WTC11 (cell line): ENCODE data around the gene STX8. TPM values are rescaled to one million over a fixed set of nuclear protein-coding genes. Genes with fewer than 3 reads are reported as not detected.

Experiments used
- ATAC-seq: fragments of 200-7000 bp; cut with Tn5 transposase; 2 replicates; pipeline ENCODE4 v1.10.0; 2021; ENCODE audit warnings: mild to moderate bottlenecking, moderate library complexity
- CTCF ChIA-PET: fragments of 300-600 bp; sonication (Branson Sonifier 250); formaldehyde crosslinking; loops from one replicate; lab custom pipeline; 2021; ENCODE audit warnings: antibody characterized with exemption; lab: Charles Lee
- POLR2A ChIA-PET: fragments of 350-600 bp; sonication (Branson Sonifier 250); formaldehyde crosslinking; loops from one replicate; lab custom pipeline; 2021; ENCODE audit warnings: antibody characterized with exemption; lab: Charles Lee
- DNase-seq: peaks from one replicate; pipeline ENCODE4 v3.0.0; 2021; ENCODE audit warnings: low spot score
- H3K27ac Mint-ChIP-seq: 2 replicates; pipeline ENCODE4 v1.8.0; 2021; ENCODE audit warnings: mixed read lengths
- H3K27me3 Mint-ChIP-seq: 2 replicates; pipeline ENCODE4 v1.8.0; 2021; ENCODE audit warnings: low read depth, mild to moderate bottlenecking, moderate library complexity, mixed read lengths
- H3K36me3 Mint-ChIP-seq: 2 replicates; pipeline ENCODE4 v1.8.0; 2021; ENCODE audit warnings: mixed read lengths
- H3K4me1 Mint-ChIP-seq: 2 replicates; pipeline ENCODE4 v1.8.0; 2022; ENCODE audit warnings: mixed read lengths
- H3K4me3 Mint-ChIP-seq: 2 replicates; pipeline ENCODE4 v1.8.0; 2021; ENCODE audit warnings: mild to moderate bottlenecking, moderate library complexity, mixed read lengths
- H3K9me3 Mint-ChIP-seq: 2 replicates; pipeline ENCODE4 v1.8.0; 2021; ENCODE audit warnings: mixed read lengths
- CBFB ChIP-seq: sonication (generic); formaldehyde crosslinking; IDR thresholded peaks from 2 replicates; pipeline ENCODE4 v1.8.1; 2022; ENCODE audit warnings: mild to moderate bottlenecking, low read depth, missing genetic modification reagents
- FOXK1 ChIP-seq: sonication (generic); formaldehyde crosslinking; IDR thresholded peaks from 2 replicates; pipeline ENCODE4 v1.8.0; 2022; ENCODE audit warnings: mild to moderate bottlenecking, moderate library complexity, missing genetic modification reagents
- IRF2 ChIP-seq: sonication (generic); formaldehyde crosslinking; IDR thresholded peaks from 2 replicates; pipeline ENCODE4 v1.8.0; 2022; ENCODE audit warnings: low read depth, missing genetic modification reagents, borderline replicate concordance
- JUN ChIP-seq: sonication (generic); formaldehyde crosslinking; IDR thresholded peaks from 2 replicates; pipeline ENCODE4 v1.8.0; 2023; ENCODE audit warnings: mild to moderate bottlenecking, missing genetic modification reagents
- NFATC4 ChIP-seq: fragments of 250-450 bp; sonication (Bioruptor Pico); IDR thresholded peaks from 2 replicates; pipeline ENCODE4 v1.9.0; 2021; ENCODE audit warnings: mild to moderate bottlenecking
- NFYB ChIP-seq: sonication (generic); formaldehyde crosslinking; conservative IDR thresholded peaks from 2 replicates; pipeline ENCODE4 v1.8.0; 2022; ENCODE audit warnings: low read depth, missing genetic modification reagents
- NR2C2 ChIP-seq: sonication (generic); formaldehyde crosslinking; IDR thresholded peaks from 2 replicates; pipeline ENCODE4 v1.8.0; 2022; ENCODE audit warnings: mild to moderate bottlenecking, missing genetic modification reagents
- TEAD1 ChIP-seq: sonication (generic); formaldehyde crosslinking; IDR thresholded peaks from 2 replicates; pipeline ENCODE4 v1.8.0; 2022; ENCODE audit warnings: mild to moderate bottlenecking, missing genetic modification reagents
- ZNF396 ChIP-seq: fragments of 250-450 bp; sonication (Bioruptor Pico); IDR thresholded peaks from 2 replicates; pipeline ENCODE4 v1.8.0; 2021; ENCODE audit warnings: mild to moderate bottlenecking, moderate library complexity, borderline replicate concordance
- ZNF423 ChIP-seq: fragments of 250-450 bp; sonication (Bioruptor Pico); IDR thresholded peaks from 2 replicates; pipeline ENCODE4 v2.1.2; 2022; ENCODE audit warnings: mild to moderate bottlenecking, moderate library complexity
- ZNF671 ChIP-seq: fragments of 250-450 bp; sonication (Bioruptor Pico); IDR thresholded peaks from 2 replicates; pipeline ENCODE4 v1.8.0; 2021; ENCODE audit warnings: mild to moderate bottlenecking
- total RNA-seq: library from RNA; stranded (reverse); gene quantifications from 3 replicates; pipeline ENCODE4 v1.2.3, GENCODE V29; 2021
- TF ChIP-seq, protein P1 (sequence below): sonication (generic); formaldehyde crosslinking; IDR thresholded peaks from 2 replicates; pipeline ENCODE4 v1.8.0; 2023; ENCODE audit warnings: mild to moderate bottlenecking, missing genetic modification reagents
- TF ChIP-seq, protein P2 (sequence below): fragments of 250-450 bp; sonication (Bioruptor Pico); IDR thresholded peaks from 2 replicates; pipeline ENCODE4 v1.9.0; 2021; ENCODE audit warnings: moderate library complexity, mild to moderate bottlenecking, inconsistent platforms, borderline replicate concordance
- TF ChIP-seq, protein P3 (sequence below): fragments of 250-450 bp; sonication (Bioruptor Pico); IDR thresholded peaks from 2 replicates; pipeline ENCODE4 v1.9.0; 2021; ENCODE audit warnings: mild to moderate bottlenecking
- TF ChIP-seq, protein P4 (sequence below): fragments of 250-450 bp; sonication (Bioruptor Pico); conservative IDR thresholded peaks from 2 replicates; pipeline ENCODE4 v1.9.0; 2021; ENCODE audit warnings: mild to moderate bottlenecking
- TF ChIP-seq, protein P5 (sequence below): fragments of 250-450 bp; sonication (Bioruptor Pico); IDR thresholded peaks from 2 replicates; pipeline ENCODE4 v2.1.2; 2022; ENCODE audit warnings: mild to moderate bottlenecking, moderate library complexity
- TF ChIP-seq, protein P6 (sequence below): sonication (generic); formaldehyde crosslinking; IDR thresholded peaks from 2 replicates; pipeline ENCODE4 v1.8.1; 2023; ENCODE audit warnings: mild to moderate bottlenecking, missing genetic modification reagents, moderate library complexity
- TF ChIP-seq, protein P7 (sequence below): sonication (generic); formaldehyde crosslinking; IDR thresholded peaks from 2 replicates; pipeline ENCODE4 v1.8.1; 2023; ENCODE audit warnings: mild to moderate bottlenecking, missing genetic modification reagents

The STX8 gene
- total RNA-seq, 1 experiment from 2014 or later, result 39.9 TPM

DNA sequence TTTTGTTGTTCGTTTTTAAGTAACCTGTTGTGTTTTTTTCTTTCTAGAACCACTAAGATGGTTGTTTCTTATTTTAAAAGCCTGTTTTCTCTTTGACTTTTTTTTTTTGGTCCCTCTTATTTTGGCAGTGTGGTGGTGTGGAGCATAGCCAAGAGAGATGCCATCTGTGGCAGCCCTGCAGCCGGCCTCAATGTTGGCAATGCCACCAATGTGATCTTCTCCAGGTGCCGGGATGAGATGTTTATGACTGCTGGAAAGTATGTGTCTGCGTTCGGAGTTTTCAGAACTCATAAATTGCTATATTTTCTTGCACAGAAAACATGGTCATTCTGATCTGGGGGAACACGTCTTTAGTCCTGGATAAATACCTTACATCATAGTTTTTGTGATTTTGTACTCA lies 18.4 kb upstream of the STX8 start:
- Mint-ChIP-seq H3K27ac (no peak overlapping the region), H3K27me3 (no peaks in the 10 kb centered on the region), H3K4me3 (no peak overlapping the region), H3K4me1 (0 out of 2 replicates have a peak, but pooled peaks cover 2% of the 10 kb centered on the region), H3K9me3 (no peaks in the 10 kb centered on the region), H3K36me3 (no peaks in the 10 kb centered on the region)
- TF ChIP-seq, protein P1, sequence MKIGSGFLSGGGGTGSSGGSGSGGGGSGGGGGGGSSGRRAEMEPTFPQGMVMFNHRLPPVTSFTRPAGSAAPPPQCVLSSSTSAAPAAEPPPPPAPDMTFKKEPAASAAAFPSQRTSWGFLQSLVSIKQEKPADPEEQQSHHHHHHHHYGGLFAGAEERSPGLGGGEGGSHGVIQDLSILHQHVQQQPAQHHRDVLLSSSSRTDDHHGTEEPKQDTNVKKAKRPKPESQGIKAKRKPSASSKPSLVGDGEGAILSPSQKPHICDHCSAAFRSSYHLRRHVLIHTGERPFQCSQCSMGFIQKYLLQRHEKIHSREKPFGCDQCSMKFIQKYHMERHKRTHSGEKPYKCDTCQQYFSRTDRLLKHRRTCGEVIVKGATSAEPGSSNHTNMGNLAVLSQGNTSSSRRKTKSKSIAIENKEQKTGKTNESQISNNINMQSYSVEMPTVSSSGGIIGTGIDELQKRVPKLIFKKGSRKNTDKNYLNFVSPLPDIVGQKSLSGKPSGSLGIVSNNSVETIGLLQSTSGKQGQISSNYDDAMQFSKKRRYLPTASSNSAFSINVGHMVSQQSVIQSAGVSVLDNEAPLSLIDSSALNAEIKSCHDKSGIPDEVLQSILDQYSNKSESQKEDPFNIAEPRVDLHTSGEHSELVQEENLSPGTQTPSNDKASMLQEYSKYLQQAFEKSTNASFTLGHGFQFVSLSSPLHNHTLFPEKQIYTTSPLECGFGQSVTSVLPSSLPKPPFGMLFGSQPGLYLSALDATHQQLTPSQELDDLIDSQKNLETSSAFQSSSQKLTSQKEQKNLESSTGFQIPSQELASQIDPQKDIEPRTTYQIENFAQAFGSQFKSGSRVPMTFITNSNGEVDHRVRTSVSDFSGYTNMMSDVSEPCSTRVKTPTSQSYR (CRISPR knock-in tag), result no peak
- TF ChIP-seq ZNF671, result no peak
- no peak for TF ChIP-seq TEAD1 (CRISPR knock-in tag)
- no peak for TF ChIP-seq NR2C2
- no peak for TF ChIP-seq JUN (CRISPR knock-in tag)
- no peak for TF ChIP-seq ZNF396 (CRISPR knock-in tag)
- TF ChIP-seq CBFB (CRISPR knock-in tag), result no peak
- no peak for TF ChIP-seq IRF2 (CRISPR knock-in tag)
- POLR2A ChIA-PET, result no interaction called here
- DNase-seq (no peak), ATAC-seq (no peak)
- CTCF ChIA-PET, result interaction anchor here (0.7 kb wide), 1 partner anchor 14 kb away, joined by 4 read pairs; no protein-coding TSS in a partner anchor

DNA sequence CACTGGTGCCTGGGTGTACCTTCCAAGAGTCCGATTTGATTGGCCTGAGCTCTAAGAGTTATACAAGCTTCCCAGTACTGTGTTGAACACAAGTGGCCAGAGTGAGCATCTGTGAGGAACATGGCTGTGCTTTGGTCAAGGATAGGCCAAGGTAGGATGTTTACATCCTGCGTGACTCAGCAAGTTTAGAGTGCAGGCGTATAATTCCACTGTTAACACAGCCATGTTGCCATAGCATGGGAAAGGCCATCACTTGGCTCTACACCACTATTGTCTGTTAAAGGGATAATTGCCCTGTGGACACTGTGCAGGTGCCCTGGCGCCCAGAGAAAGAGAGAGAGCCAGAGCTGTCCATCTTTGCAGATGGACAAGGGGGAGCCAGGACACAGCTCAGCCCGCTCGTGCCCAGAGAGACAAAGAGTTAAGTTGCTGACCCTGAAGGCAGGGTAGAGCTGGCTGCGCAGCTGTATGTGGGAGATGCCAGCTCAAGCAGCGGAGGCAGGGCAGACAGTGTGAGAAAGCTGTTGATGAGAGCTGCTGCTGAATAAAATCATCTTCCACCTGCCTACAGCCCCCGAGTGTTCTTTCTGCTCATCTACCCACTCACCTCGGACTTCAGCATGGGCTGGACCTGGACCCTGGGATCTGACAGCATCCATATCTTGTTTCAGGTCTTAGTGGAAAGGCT lies 12.5 kb upstream of the STX8 start:
- ChIA-PET POLR2A (no interaction called here), CTCF (interaction anchor here (2.2 kb wide), 1 partner anchor 11 kb away, joined by 12 read pairs; the partner anchor contains the start of gene CFAP52)
- TF ChIP-seq, protein P2, sequence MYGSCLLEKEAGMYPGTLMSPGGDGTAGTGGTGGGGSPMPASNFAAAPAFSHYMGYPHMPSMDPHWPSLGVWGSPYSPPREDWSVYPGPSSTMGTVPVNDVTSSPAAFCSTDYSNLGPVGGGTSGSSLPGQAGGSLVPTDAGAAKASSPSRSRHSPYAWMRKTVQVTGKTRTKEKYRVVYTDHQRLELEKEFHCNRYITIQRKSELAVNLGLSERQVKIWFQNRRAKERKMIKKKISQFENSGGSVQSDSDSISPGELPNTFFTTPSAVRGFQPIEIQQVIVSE, result no peak
- TF ChIP-seq, protein P3, sequence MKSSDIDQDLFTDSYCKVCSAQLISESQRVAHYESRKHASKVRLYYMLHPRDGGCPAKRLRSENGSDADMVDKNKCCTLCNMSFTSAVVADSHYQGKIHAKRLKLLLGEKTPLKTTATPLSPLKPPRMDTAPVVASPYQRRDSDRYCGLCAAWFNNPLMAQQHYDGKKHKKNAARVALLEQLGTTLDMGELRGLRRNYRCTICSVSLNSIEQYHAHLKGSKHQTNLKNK (CRISPR knock-in tag), result no peak
- no peak for TF ChIP-seq ZNF423
- TF ChIP-seq, protein P4, sequence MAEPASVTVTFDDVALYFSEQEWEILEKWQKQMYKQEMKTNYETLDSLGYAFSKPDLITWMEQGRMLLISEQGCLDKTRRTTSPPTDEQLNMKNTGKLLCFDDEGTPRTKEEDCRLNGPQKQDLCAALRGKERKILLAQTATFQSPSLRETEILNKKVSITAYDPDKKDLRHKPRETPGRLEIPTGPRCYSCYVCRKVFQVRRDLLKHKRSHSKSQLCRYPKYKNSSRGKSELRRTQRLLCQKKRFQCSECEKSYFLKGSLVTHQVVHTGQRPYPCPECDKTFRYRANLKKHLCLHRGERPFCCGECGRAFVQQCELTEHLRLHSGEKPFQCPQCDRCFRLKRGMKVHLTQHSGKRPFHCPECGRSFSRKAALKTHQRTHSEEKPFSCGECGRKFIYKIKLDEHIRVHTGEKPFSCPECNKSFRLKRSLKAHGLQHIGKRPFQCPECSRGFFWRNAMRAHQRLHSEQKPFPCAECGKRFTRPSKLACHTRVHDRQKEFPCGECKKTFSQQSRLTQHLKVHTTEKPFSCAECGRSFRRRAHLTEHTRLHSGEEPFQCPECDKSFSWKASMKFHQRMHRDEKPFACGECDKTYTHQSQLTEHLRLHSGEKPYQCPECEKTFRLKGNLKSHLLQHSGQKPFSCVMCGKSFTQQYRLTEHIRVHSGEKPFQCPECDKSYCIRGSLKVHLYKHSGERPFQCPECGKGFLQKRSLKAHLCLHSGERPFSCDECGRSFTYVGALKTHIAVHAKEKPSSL (CRISPR knock-in tag), result no peak
- TF ChIP-seq, protein P5, sequence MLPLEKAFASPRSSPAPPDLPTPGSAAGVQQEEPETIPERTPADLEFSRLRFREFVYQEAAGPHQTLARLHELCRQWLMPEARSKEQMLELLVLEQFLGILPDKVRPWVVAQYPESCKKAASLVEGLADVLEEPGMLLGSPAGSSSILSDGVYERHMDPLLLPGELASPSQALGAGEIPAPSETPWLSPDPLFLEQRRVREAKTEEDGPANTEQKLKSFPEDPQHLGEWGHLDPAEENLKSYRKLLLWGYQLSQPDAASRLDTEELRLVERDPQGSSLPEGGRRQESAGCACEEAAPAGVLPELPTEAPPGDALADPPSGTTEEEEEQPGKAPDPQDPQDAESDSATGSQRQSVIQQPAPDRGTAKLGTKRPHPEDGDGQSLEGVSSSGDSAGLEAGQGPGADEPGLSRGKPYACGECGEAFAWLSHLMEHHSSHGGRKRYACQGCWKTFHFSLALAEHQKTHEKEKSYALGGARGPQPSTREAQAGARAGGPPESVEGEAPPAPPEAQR (CRISPR knock-in tag), result no peak
- TF ChIP-seq NR2C2, result no peak
- no peak for TF ChIP-seq FOXK1 (CRISPR knock-in tag)
- TF ChIP-seq, protein P6, sequence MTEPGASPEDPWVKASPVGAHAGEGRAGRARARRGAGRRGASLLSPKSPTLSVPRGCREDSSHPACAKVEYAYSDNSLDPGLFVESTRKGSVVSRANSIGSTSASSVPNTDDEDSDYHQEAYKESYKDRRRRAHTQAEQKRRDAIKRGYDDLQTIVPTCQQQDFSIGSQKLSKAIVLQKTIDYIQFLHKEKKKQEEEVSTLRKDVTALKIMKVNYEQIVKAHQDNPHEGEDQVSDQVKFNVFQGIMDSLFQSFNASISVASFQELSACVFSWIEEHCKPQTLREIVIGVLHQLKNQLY (CRISPR knock-in tag), result no peak
- no peak for TF ChIP-seq NFYB (CRISPR knock-in tag)
- TF ChIP-seq NFATC4 (CRISPR knock-in tag), result no peak
- TF ChIP-seq, protein P7, sequence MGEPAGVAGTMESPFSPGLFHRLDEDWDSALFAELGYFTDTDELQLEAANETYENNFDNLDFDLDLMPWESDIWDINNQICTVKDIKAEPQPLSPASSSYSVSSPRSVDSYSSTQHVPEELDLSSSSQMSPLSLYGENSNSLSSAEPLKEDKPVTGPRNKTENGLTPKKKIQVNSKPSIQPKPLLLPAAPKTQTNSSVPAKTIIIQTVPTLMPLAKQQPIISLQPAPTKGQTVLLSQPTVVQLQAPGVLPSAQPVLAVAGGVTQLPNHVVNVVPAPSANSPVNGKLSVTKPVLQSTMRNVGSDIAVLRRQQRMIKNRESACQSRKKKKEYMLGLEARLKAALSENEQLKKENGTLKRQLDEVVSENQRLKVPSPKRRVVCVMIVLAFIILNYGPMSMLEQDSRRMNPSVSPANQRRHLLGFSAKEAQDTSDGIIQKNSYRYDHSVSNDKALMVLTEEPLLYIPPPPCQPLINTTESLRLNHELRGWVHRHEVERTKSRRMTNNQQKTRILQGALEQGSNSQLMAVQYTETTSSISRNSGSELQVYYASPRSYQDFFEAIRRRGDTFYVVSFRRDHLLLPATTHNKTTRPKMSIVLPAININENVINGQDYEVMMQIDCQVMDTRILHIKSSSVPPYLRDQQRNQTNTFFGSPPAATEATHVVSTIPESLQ (CRISPR knock-in tag), result no peak
- H3K4me3 Mint-ChIP-seq, result no peak overlapping the region
- ATAC-seq, result no peak
- no peaks in the 10 kb centered on the region for H3K4me1 Mint-ChIP-seq
- DNase-seq, result no peak
- H3K9me3 Mint-ChIP-seq, result peaks cover 20% of the 10 kb centered on the region
- H3K27me3 Mint-ChIP-seq, result no peaks in the 10 kb centered on the region
- H3K36me3 Mint-ChIP-seq, result peaks cover 7% of the 10 kb centered on the region
- no peak overlapping the region for H3K27ac Mint-ChIP-seq
